ENCODE data around the gene TGM3.

Gene TGM3

DNA sequence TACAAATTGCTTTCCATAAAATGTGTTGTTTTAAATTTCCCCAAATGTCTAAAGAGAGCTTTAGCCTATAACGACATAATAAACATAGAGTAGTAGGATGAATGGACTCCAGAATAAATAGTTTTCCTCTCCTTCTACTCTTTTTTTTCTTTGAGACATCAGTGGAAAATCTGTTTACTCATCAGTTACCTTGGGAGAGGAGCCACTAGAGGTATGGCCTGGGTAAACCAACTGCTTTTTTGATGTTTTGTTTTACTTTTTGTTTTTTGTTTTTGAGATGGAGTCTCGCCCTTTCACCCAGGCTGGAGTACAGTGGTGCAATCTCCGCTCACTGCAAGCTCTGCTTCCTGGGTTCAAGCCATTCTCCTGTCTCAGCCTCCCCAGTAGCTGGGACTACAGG is 8.3 kb upstream of the TGM3 start:
- no peak for TF ChIP-seq EZH2 (IDR thresholded peaks at IDR 0.05; ENCODE audit: borderline replicate concordance, low read length)
- TF ChIP-seq, protein P1, sequence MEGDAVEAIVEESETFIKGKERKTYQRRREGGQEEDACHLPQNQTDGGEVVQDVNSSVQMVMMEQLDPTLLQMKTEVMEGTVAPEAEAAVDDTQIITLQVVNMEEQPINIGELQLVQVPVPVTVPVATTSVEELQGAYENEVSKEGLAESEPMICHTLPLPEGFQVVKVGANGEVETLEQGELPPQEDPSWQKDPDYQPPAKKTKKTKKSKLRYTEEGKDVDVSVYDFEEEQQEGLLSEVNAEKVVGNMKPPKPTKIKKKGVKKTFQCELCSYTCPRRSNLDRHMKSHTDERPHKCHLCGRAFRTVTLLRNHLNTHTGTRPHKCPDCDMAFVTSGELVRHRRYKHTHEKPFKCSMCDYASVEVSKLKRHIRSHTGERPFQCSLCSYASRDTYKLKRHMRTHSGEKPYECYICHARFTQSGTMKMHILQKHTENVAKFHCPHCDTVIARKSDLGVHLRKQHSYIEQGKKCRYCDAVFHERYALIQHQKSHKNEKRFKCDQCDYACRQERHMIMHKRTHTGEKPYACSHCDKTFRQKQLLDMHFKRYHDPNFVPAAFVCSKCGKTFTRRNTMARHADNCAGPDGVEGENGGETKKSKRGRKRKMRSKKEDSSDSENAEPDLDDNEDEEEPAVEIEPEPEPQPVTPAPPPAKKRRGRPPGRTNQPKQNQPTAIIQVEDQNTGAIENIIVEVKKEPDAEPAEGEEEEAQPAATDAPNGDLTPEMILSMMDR (IDR thresholded peaks at IDR 0.05; ENCODE audit: low read length) = no peak
- no peak overlapping the region for H3K9ac ChIP-seq (ENCODE audit: low read length)
- no peak overlapping the region for H3K27ac ChIP-seq (ENCODE audit: low read depth, low read length, poor library complexity, severe bottlenecking)
- no peak overlapping the region for H2AFZ ChIP-seq (ENCODE audit: low read length)
- H3K27me3 ChIP-seq (ENCODE audit: insufficient read depth, low read length) = no peaks in the 10 kb centered on the region
- peaks cover 6% of the 10 kb centered on the region for H3K4me1 ChIP-seq (ENCODE audit: insufficient read depth, low read length, severe bottlenecking)
- H4K20me1 ChIP-seq (ENCODE audit: insufficient read depth, low read length) = no peaks in the 10 kb centered on the region
- no peaks in the 10 kb centered on the region for H3K79me2 ChIP-seq (ENCODE audit: insufficient read depth, low read length)
- H3K9me2 ChIP-seq (ENCODE audit: low read depth, low read length) = no peaks in the 10 kb centered on the region
- no peaks in the 10 kb centered on the region for H3K36me3 ChIP-seq (ENCODE audit: insufficient read depth, low read length)
- H3K4me3 ChIP-seq (ENCODE audit: low read depth, low read length, poor library complexity, severe bottlenecking) = no peak overlapping the region
- no peaks in the 10 kb centered on the region for H3F3A ChIP-seq (ENCODE audit: insufficient read depth, low read length)
- H3K9me3 ChIP-seq (ENCODE audit: low read length) = no peaks in the 10 kb centered on the region
- H3K4me2 ChIP-seq (ENCODE audit: low read length) = no peak overlapping the region

GRCh38 chr20:2289475-2289874 is 6.3 kb upstream of the TGM3 start:
- Histone ChIP-seq H3K9me2 (ENCODE audit: low read depth, low read length) (no peaks in the 10 kb centered on the region), H3K9me3 (ENCODE audit: low read length) (no peaks in the 10 kb centered on the region), H2AFZ (ENCODE audit: low read length) (no peak overlapping the region), H3F3A (ENCODE audit: insufficient read depth, low read length) (no peaks in the 10 kb centered on the region), H3K36me3 (ENCODE audit: insufficient read depth, low read length) (no peaks in the 10 kb centered on the region), H3K4me3 (ENCODE audit: low read depth, low read length, poor library complexity, severe bottlenecking) (no peak overlapping the region), H3K9ac (ENCODE audit: low read length) (no peak overlapping the region), H3K4me2 (ENCODE audit: low read length) (no peak overlapping the region), H4K20me1 (ENCODE audit: insufficient read depth, low read length) (no peaks in the 10 kb centered on the region), H3K4me1 (ENCODE audit: insufficient read depth, low read length, severe bottlenecking) (peaks cover 6% of the 10 kb centered on the region), H3K27me3 (ENCODE audit: insufficient read depth, low read length) (no peaks in the 10 kb centered on the region; the same call in 1 of the 2 replicates), H3K27ac (ENCODE audit: low read depth, low read length, poor library complexity, severe bottlenecking) (no peak overlapping the region), H3K79me2 (ENCODE audit: insufficient read depth, low read length) (no peaks in the 10 kb centered on the region)
- TF ChIP-seq, protein P1 (IDR thresholded peaks at IDR 0.05; ENCODE audit: low read length) = no peak
- no peak for TF ChIP-seq EZH2 (IDR thresholded peaks at IDR 0.05; ENCODE audit: borderline replicate concordance, low read length)

DNA sequence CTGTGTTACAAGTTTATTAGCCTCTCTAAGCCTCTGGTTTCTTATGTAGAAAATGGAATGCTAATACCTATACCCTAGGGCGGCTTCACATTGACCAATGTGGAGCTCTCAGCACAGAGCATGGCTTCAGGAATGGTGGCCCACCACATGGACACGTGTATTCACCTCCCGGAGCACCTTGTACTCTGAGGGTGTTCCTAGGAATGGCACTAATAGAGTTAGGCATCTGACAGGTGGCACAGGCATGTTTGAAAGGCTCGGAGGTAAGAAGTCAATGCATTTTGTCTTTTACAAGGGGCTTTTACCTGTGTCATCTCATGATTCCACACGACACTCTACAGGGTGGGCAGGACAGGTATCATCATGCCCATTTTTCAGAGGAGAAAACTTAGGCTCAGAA is 5.3 kb upstream of the TGM3 start:
- no peaks in the 10 kb centered on the region for H3K36me3 ChIP-seq (ENCODE audit: insufficient read depth, low read length)
- no peak overlapping the region for H3K27ac ChIP-seq (ENCODE audit: low read depth, low read length, poor library complexity, severe bottlenecking)
- no peak overlapping the region for H3K4me2 ChIP-seq (ENCODE audit: low read length)
- no peaks in the 10 kb centered on the region for H3K9me2 ChIP-seq (ENCODE audit: low read depth, low read length)
- no peaks in the 10 kb centered on the region for H3F3A ChIP-seq (ENCODE audit: insufficient read depth, low read length)
- TF ChIP-seq, protein P1 (IDR thresholded peaks at IDR 0.05; ENCODE audit: low read length) = no peak
- TF ChIP-seq EZH2 (IDR thresholded peaks at IDR 0.05; ENCODE audit: borderline replicate concordance, low read length) = no peak
- H3K4me1 ChIP-seq (ENCODE audit: insufficient read depth, low read length, severe bottlenecking) = peaks cover 6% of the 10 kb centered on the region
- no peaks in the 10 kb centered on the region; the same call in 1 of the 2 replicates for H3K27me3 ChIP-seq (ENCODE audit: insufficient read depth, low read length)
- H3K79me2 ChIP-seq (ENCODE audit: insufficient read depth, low read length) = no peaks in the 10 kb centered on the region
- no peak overlapping the region for H3K9ac ChIP-seq (ENCODE audit: low read length)
- H2AFZ ChIP-seq (ENCODE audit: low read length) = no peak overlapping the region
- H4K20me1 ChIP-seq (ENCODE audit: insufficient read depth, low read length) = no peaks in the 10 kb centered on the region
- no peak overlapping the region for H3K4me3 ChIP-seq (ENCODE audit: low read depth, low read length, poor library complexity, severe bottlenecking)
- no peaks in the 10 kb centered on the region for H3K9me3 ChIP-seq (ENCODE audit: low read length)
